ENCODE data around the gene PTPRK. TPM values are rescaled to one million over a fixed set of nuclear protein-coding genes. Genes with fewer than 3 reads are reported as not detected.

The PTPRK gene
- total RNA-seq, 1 donor from 2014 or later: 117 TPM

DNA sequence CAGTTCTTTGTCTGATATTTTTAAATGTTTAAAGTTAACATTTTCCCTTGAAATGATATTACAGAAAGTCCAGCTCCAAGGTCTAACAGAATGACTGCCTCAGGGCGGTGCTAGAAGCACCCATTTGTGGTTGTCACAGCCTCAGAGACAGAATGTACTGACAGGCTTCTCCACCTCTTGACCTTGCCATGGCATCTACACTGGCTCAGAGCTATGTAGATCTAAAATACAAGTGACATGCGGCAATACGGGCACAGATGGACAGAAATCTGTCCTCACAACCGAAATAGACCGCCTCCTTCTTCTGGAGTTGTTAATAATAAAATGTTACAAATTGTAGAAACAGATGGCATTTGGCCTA lies 452.3 kb downstream of the PTPRK start:
- no peak for DNase-seq (ENCODE audit: low read depth)
- Histone ChIP-seq H3K4me3 (ENCODE audit: low read depth, low read length) (no peak overlapping the region), H3K36me3 (ENCODE audit: control insufficient read depth, insufficient read depth, low read length) (peaks cover 1% of the 10 kb centered on the region), H3K27me3 (ENCODE audit: control insufficient read depth, insufficient read depth, low read length) (no peaks in the 10 kb centered on the region)
- TF ChIP-seq, protein P1, sequence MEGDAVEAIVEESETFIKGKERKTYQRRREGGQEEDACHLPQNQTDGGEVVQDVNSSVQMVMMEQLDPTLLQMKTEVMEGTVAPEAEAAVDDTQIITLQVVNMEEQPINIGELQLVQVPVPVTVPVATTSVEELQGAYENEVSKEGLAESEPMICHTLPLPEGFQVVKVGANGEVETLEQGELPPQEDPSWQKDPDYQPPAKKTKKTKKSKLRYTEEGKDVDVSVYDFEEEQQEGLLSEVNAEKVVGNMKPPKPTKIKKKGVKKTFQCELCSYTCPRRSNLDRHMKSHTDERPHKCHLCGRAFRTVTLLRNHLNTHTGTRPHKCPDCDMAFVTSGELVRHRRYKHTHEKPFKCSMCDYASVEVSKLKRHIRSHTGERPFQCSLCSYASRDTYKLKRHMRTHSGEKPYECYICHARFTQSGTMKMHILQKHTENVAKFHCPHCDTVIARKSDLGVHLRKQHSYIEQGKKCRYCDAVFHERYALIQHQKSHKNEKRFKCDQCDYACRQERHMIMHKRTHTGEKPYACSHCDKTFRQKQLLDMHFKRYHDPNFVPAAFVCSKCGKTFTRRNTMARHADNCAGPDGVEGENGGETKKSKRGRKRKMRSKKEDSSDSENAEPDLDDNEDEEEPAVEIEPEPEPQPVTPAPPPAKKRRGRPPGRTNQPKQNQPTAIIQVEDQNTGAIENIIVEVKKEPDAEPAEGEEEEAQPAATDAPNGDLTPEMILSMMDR (IDR thresholded peaks at IDR 0.05; ENCODE audit: insufficient read depth, low read length, poor library complexity, severe bottlenecking): no peak

DNA sequence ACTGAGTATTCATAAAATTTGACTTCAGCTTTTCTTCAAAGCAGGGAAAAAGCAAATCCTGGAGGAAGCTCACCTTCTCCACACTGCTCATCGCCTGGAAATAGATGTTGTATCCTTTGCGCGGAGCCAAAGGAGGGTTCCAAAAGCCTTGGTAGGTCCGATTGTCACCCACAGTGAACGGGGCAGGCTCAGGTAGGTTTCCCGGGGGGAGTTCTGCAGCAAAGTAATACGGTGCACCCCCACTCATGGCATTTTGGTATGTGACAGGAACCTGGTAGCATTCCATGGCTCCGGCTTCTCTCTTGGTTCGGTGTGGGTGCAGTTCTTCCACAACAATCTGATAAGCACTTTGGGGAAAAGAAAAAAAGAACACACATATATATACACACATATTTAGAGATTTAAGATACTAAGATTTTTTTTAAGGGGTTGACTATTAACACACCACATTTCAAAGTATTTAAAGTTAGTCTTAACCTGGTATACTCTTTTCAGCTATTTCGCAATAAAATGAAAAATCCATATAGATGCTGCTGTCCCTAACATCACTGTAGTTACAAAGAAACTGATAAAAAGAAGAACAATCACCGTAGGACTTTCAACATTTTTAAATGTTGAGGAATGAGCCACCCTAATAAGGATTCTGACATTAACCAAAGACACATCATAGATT lies 452.8 kb downstream of the PTPRK start:
- no peak overlapping the region for H3K4me3 ChIP-seq (ENCODE audit: low read depth, low read length)
- TF ChIP-seq, protein P1 (IDR thresholded peaks at IDR 0.05; ENCODE audit: insufficient read depth, low read length, poor library complexity, severe bottlenecking): no peak
- no peak for DNase-seq (ENCODE audit: low read depth)
- peaks cover 1% of the 10 kb centered on the region for H3K36me3 ChIP-seq (ENCODE audit: control insufficient read depth, insufficient read depth, low read length)
- no peaks in the 10 kb centered on the region for H3K27me3 ChIP-seq (ENCODE audit: control insufficient read depth, insufficient read depth, low read length)

DNA sequence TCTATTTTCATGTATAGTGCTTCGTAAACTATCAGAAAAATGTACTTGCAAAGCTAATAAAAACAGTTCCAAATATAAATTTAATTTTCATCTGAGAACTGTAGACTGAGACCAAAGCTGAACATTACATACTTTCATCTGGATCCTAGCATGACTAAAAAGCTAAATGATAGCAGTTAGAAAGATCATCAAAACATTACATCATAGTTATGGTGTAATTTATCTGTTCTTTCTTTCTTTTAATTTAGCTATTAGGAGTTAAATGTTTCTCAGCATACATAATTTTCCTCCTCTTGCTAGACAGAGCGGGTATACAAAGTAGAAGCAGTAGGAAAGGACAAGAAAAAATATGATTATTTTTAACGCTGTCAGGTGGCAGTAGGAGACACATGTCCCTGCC lies 455.3 kb downstream of the PTPRK start:
- no peak overlapping the region for H3K4me3 ChIP-seq (ENCODE audit: low read depth, low read length)
- H3K36me3 ChIP-seq (ENCODE audit: control insufficient read depth, insufficient read depth, low read length): peaks cover 1% of the 10 kb centered on the region
- TF ChIP-seq, protein P1 (IDR thresholded peaks at IDR 0.05; ENCODE audit: insufficient read depth, low read length, poor library complexity, severe bottlenecking): no peak
- DNase-seq (ENCODE audit: low read depth): no peak
- no peaks in the 10 kb centered on the region for H3K27me3 ChIP-seq (ENCODE audit: control insufficient read depth, insufficient read depth, low read length)

DNA sequence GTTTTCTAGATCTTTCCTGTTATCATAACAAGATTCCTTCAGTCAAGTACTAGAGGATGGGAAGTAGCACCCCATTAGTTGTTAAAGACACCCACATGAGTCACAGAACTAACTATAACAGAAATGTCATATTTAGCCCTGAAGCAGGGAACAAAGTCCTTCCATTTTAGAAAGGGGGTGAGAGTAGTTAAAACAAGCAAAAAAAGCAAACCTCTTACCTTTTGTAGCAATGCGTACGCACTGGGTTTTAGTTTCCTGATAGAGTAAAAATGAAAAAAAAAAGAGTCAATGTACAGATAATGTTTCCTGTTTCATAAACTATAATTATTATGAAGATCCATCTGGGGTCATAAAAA lies 455.9 kb downstream of the PTPRK start:
- TF ChIP-seq, protein P1 (IDR thresholded peaks at IDR 0.05; ENCODE audit: insufficient read depth, low read length, poor library complexity, severe bottlenecking): no peak
- no peak for DNase-seq (ENCODE audit: low read depth)

DNA sequence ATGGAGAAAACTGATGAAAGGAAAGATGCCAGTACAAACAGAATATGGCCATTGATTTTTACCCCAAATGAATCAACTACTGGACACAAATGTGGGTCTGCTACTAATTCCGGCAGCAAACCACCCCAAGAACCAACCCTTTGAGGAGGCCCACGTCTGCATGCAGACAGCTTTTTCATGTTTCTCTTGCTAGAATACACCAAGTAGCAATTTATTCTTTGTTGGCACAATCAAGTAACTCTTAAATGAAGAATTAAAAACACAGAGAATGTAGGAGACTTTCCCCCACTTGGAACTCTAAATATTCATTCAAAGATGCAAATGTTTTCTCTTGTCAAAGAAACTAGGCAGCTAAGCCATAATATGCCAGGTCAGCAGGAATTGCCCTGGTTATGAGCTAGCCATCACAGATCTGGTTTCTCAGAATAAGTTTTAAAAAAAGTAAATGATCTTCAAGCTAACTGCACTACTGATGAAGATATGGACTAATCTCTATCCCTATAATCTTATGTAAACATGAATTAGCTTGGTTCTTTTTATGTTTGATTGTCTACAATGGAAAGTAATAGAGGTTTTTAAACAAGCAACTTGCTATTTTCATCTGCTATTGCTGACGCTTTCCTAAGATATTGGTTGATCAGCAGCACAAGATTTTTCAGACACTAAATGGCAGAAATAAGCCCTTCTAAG lies 456.4 kb downstream of the PTPRK start:
- no peaks in the 10 kb centered on the region for H3K27me3 ChIP-seq (ENCODE audit: control insufficient read depth, insufficient read depth, low read length)
- no peak for DNase-seq (ENCODE audit: low read depth)
- TF ChIP-seq, protein P1 (IDR thresholded peaks at IDR 0.05; ENCODE audit: insufficient read depth, low read length, poor library complexity, severe bottlenecking): no peak

More for the DNA sequence above, 455.9 kb downstream of the PTPRK start:
- Histone ChIP-seq H3K4me3 (ENCODE audit: low read depth, low read length) (no peak overlapping the region), H3K36me3 (ENCODE audit: control insufficient read depth, insufficient read depth, low read length) (peaks cover 1% of the 10 kb centered on the region), H3K27me3 (ENCODE audit: control insufficient read depth, insufficient read depth, low read length) (no peaks in the 10 kb centered on the region)

More for the DNA sequence above, 456.4 kb downstream of the PTPRK start:
- Histone ChIP-seq H3K36me3 (ENCODE audit: control insufficient read depth, insufficient read depth, low read length) (peaks cover 1% of the 10 kb centered on the region), H3K4me3 (ENCODE audit: low read depth, low read length) (no peak overlapping the region)
